ENCODE data around the gene IL4I1.

- TF ChIP-seq CTCF (IDR thresholded peaks at IDR 0.05 in 4 of 5, conservative IDR thresholded peaks at IDR 0.05 in 1 of 5) (no peak), POLR2A (IDR thresholded peaks at IDR 0.05) (no peak)
Observed at GRCh38 chr19:49851456-49852259, 45.0 kb downstream of the IL4I1 start.
